GM19468 (cell line): ENCODE results near the gene TFAP2A.

Source experiments
- ATAC-seq: cut with Tn5 transposase; IDR thresholded peaks from one replicate; pipeline ENCODE4 v1.9.1; 2021; ENCODE audit warnings: mild to moderate bottlenecking, moderate library complexity, moderate number of reproducible peaks; ENCODE audit not compliant: unreplicated experiment; ENCODE audit errors: extremely low read depth

The TFAP2A gene

GRCh38 chr6:10414756-10415616 lies at the start of gene TFAP2A:
Gene TFAP2A, minus strand, starts transcription at chr6:10415074. Its CDS starts 83 bp downstream, at chr6:10414991.
- no peak for ATAC-seq

GRCh38 chr6:10463491-10464481 lies 48.9 kb upstream of the TFAP2A start:
- no peak for ATAC-seq

- ATAC-seq, result no peak
These were observed 48.2 kb upstream of the TFAP2A start for GRCh38 chr6:10463040-10463439.

GRCh38 chr6:10461850-10462249 lies 47.0 kb upstream of the TFAP2A start:
- no peak for ATAC-seq

GRCh38 chr6:10460096-10460495 lies 45.2 kb upstream of the TFAP2A start:
- peak; percentile 97 for ATAC-seq

- no peak for ATAC-seq
These were observed 43.4 kb upstream of the TFAP2A start for GRCh38 chr6:10458287-10458686.

GRCh38 chr6:10453596-10453995 lies 38.7 kb upstream of the TFAP2A start:
- no peak for ATAC-seq

GRCh38 chr6:10451828-10452509 lies 37.1 kb upstream of the TFAP2A start:
- no peak for ATAC-seq

- no peak for ATAC-seq
These were observed 36.5 kb upstream of the TFAP2A start for GRCh38 chr6:10451394-10451793.

GRCh38 chr6:10449751-10450150 lies 34.9 kb upstream of the TFAP2A start:
- no peak for ATAC-seq

GRCh38 chr6:10448096-10448495 lies 33.2 kb upstream of the TFAP2A start:
- ATAC-seq, result no peak

- ATAC-seq, result no peak
These were observed 31.7 kb upstream of the TFAP2A start for GRCh38 chr6:10446548-10446947.

GRCh38 chr6:10441655-10442009 lies 26.8 kb upstream of the TFAP2A start:
- ATAC-seq, result no peak

- ATAC-seq, result no peak
These were observed 26.3 kb upstream of the TFAP2A start for GRCh38 chr6:10441004-10441654.

GRCh38 chr6:10437891-10438290 lies 23.0 kb upstream of the TFAP2A start:
- ATAC-seq, result no peak

GRCh38 chr6:10434235-10434634 lies 19.4 kb upstream of the TFAP2A start:
- ATAC-seq, result peak; percentile 31

- no peak for ATAC-seq
These were observed 18.4 kb upstream of the TFAP2A start for GRCh38 chr6:10433322-10433721.

GRCh38 chr6:10431423-10432164 lies 16.7 kb upstream of the TFAP2A start:
- ATAC-seq, result no peak
